Stimulated activated effector memory CD8-positive, alpha-beta T cell treated with anti-CD3 and anti-CD28 coated beads, Interleukin-12 subunit alpha, Interleukin-12 subunit beta, amount 100 ng/mL, for 72 hours (primary cell): Measurements from ENCODE around the gene RBPJL.
A peak's percentile ranks its signal among the peaks of the same experiment; 100 is the strongest.
"Not testable (repeated sequence)": the region's sequence is repeated elsewhere in the genome, so short reads cannot be mapped to it uniquely, and the experiment has no call there.

Experiments
- ATAC-seq: fragments of 150-1000 bp; cut with Tn5 transposase; 2 replicates; pipeline ENCODE4 v1.10.0; 2021
- DNase-seq, 2 donors: peaks; one replicate each; pipeline ENCODE4 v3.0.0; 2021 to 2022; ENCODE audit warnings: low spot score in 2 of 2
- H3K27ac Mint-ChIP-seq: one replicate; pipeline ENCODE4 v1.8.0; 2022; ENCODE audit warnings: mild to moderate bottlenecking, mixed read lengths
- H3K36me3 Mint-ChIP-seq: one replicate; pipeline ENCODE4 v1.8.0; 2022; ENCODE audit warnings: mild to moderate bottlenecking, mixed read lengths
- H3K4me1 Mint-ChIP-seq: one replicate; pipeline ENCODE4 v1.8.0; 2022; ENCODE audit warnings: mixed read lengths
- H3K4me3 Mint-ChIP-seq: one replicate; pipeline ENCODE4 v1.8.0; 2022; ENCODE audit warnings: mild to moderate bottlenecking, mixed read lengths
- H3K9me3 Mint-ChIP-seq: one replicate; pipeline ENCODE4 v1.8.0; 2022; ENCODE audit warnings: mixed read lengths

RBPJL gene

DNA sequence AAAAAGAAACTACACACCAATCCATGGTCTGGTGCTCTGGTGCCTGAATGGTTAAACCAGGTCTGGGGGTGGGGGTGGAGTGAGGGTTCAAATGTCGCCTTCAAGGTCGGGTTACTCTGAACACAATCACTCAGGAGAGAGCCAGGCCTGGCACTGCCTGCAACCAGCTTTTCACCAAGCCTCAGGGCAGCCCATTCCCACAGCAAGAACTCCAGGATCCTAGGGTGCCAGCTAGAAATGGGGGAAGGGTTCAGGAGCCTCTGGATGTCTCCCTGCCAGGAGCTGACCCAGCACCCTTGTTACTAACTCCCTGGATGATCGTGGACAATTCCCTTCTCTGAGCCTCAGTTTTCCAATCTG is 34.9 kb downstream of the RBPJL start:
- peaks cover 45% of the 10 kb centered on the region for H3K4me1 Mint-ChIP-seq
- H3K4me3 Mint-ChIP-seq, result no peak overlapping the region
- no peak for DNase-seq
- ATAC-seq, result no peak
- peaks cover 71% of the 10 kb centered on the region for H3K36me3 Mint-ChIP-seq
- H3K27ac Mint-ChIP-seq, result no peak overlapping the region
- no peaks in the 10 kb centered on the region for H3K9me3 Mint-ChIP-seq

GRCh38 chr20:45341939-45342854 is 35.6 kb downstream of the RBPJL start:
- DNase-seq (no peak), ATAC-seq (no peak)
- Mint-ChIP-seq H3K4me1 (peaks cover 46% of the 10 kb centered on the region), H3K4me3 (no peak overlapping the region), H3K9me3 (no peaks in the 10 kb centered on the region), H3K36me3 (peaks cover 71% of the 10 kb centered on the region), H3K27ac (no peak overlapping the region)

DNA sequence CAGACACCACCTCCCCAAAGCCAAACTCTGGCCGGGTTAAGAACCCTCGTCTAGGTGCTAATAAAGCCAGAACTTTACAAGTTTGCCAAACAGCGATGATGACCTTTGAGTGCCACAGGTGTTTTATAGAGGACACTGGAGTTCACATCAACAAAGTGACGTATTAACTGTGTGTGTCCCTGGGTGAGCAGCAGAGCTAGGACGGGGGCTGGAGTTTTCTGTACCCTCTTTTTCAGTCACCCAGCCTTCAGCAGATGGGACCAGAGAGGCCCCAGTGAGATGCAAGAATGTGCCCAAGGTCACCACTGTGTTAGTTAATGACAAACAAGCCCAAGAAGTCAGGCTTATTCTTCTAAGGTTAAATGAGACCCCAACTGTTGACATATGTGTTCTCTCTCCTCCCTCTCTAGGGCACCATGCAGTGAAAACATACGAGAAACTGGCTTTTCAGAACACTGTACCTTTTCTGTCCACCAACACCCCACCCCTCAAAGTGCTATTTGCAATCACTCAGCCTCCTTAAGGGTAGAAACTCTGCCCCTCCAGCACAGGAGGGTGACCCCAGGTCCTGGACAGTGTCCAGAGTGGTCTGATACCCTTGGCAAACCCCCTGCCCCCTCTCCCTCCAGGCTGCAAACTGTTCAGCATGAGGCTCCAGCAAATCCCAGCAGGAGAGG is 36.4 kb downstream of the RBPJL start:
- DNase-seq (no peak), ATAC-seq (no peak)
- H3K36me3 Mint-ChIP-seq, result peaks cover 71% of the 10 kb centered on the region
- no peak overlapping the region for H3K4me3 Mint-ChIP-seq
- H3K4me1 Mint-ChIP-seq, result peaks cover 48% of the 10 kb centered on the region
- no peaks in the 10 kb centered on the region for H3K9me3 Mint-ChIP-seq
- no peak overlapping the region for H3K27ac Mint-ChIP-seq

DNA sequence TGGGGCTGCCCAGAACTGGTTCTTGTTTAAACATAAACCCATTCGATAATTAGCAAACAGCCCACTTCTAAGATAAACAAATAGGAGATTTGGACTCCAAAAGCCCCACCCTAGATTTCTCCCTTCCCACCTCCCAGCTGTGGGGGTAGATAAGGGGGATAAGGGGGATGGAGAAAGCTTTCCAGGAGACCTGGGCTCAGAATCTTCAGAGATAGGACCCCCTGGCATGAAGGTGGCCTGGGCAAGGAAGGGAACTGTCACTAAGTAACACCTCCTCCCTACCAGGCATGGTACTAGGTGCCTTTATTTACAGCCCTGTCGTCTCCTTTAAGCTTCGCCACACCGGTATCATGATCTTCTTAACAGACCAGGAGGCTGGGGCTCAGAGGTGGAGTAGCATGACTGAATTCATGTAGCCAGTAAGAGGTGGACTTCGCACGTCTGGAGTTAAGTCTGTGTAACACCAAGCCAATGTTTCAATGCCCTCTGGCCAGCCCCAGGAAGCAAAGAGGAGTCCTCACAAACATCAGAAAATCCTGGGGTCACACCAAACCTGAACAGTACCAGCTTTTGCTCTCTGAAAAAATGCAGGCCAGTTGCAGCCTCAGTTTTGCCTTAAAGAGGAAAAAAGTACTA is 37.0 kb downstream of the RBPJL start:
- Mint-ChIP-seq H3K9me3 (no peaks in the 10 kb centered on the region), H3K27ac (no peak overlapping the region), H3K4me3 (peak overlapping the region; percentile 86), H3K36me3 (peaks cover 77% of the 10 kb centered on the region), H3K4me1 (peaks cover 51% of the 10 kb centered on the region)
- ATAC-seq (no peak), DNase-seq (no peak)

GRCh38 chr20:45344168-45344860 is 37.7 kb downstream of the RBPJL start:
- Mint-ChIP-seq H3K4me3 (peak overlapping the region; percentile 86), H3K36me3 (peaks cover 73% of the 10 kb centered on the region), H3K4me1 (peaks cover 54% of the 10 kb centered on the region), H3K9me3 (no peaks in the 10 kb centered on the region), H3K27ac (no peak overlapping the region)
- no peak for DNase-seq
- peak; percentile 24 for ATAC-seq

GRCh38 chr20:45345104-45345936 is 38.7 kb downstream of the RBPJL start:
- Mint-ChIP-seq H3K4me3 (peak overlapping the region; percentile 86), H3K27ac (peak overlapping the region; percentile 74), H3K36me3 (peaks cover 63% of the 10 kb centered on the region), H3K9me3 (no peaks in the 10 kb centered on the region), H3K4me1 (peaks cover 53% of the 10 kb centered on the region)
- no peak for DNase-seq
- no peak for ATAC-seq

- Mint-ChIP-seq H3K36me3 (peaks cover 53% of the 10 kb centered on the region), H3K9me3 (no peaks in the 10 kb centered on the region), H3K4me3 (peak overlapping the region; percentile 86), H3K4me1 (peaks cover 44% of the 10 kb centered on the region), H3K27ac (peak overlapping the region; percentile 92)
- DNase-seq (no peak), ATAC-seq (no peak)
These were observed 39.7 kb downstream of the RBPJL start for GRCh38 chr20:45346291-45346718.

DNA sequence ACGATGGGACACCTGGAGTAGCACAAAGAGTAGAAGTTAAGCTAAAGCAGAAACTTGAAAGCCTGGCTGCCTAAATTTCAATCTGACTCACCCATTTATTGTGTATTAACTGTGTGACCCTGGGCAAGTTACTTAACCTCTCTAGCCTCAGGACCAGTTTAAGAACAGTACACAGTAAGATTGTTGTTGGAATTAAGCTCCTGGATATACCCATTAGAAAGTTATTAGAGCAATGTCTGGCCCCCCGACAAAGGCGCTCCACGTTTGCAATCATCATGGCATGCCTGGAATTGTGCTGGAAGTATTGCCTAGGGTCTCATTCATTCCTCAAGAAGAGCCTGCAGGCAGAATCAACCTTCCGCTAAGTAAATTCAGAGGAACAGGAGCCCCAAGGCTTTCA is 40.2 kb downstream of the RBPJL start:
- Mint-ChIP-seq H3K9me3 (no peaks in the 10 kb centered on the region), H3K27ac (peak overlapping the region; percentile 92), H3K36me3 (peaks cover 48% of the 10 kb centered on the region), H3K4me3 (peak overlapping the region; percentile 86), H3K4me1 (peaks cover 44% of the 10 kb centered on the region)
- ATAC-seq, result no peak
- no peak for DNase-seq

DNA sequence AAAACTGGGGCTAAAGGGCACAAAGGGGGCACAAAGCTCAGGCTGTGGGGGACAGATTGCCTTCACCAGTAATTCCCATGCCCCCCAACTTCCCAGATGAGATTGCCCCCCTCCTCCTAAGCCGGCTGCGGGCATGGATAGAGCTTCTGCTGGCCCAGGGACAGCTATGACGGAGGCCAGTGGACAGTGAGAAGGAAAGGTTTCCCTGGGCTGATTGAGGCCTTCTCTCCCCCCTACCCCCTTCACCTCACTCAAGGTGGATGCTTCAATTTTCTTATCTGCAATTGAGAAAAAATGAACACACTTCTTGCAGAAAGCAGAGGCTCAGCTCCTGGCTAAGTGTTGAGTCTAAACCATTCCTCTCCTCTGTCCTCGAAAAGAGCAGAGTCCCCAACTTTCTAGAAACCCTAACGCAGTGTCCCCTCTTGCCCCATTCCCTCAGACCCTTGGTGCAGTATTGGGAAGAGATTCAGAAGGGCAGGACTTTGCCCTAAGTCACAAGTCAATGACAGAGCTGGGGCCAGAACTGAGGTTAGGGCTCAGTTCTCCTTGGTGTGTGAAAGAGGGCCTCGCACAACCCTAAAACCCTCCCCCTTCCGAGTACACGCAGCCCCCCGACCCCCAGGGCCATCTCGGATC is 40.8 kb downstream of the RBPJL start:
- Mint-ChIP-seq H3K27ac (peak overlapping the region; percentile 92), H3K9me3 (no peaks in the 10 kb centered on the region), H3K4me1 (peaks cover 44% of the 10 kb centered on the region), H3K4me3 (peak overlapping the region; percentile 86), H3K36me3 (peaks cover 43% of the 10 kb centered on the region)
- peak; percentile 29 for ATAC-seq
- no peak for DNase-seq

GRCh38 chr20:45347936-45348778 is 41.5 kb downstream of the RBPJL start, which contains the start of gene SDC4:
Gene SDC4, minus strand, starts transcription at chr20:45348424. Its CDS starts 40 bp downstream, at chr20:45348384.
- H3K27ac Mint-ChIP-seq, result peak within 1 kb of the TSS; percentile 92
- H3K9me3 Mint-ChIP-seq, result no peaks in the 10 kb centered on the region
- DNase-seq, result peak; percentile 62 to 81
- peak within 1 kb of the TSS; percentile 86 for H3K4me3 Mint-ChIP-seq
- H3K36me3 Mint-ChIP-seq, result peaks cover 43% of the 10 kb centered on the region
- peak; percentile 87 for ATAC-seq
- H3K4me1 Mint-ChIP-seq, result peaks cover 44% of the 10 kb centered on the region

GRCh38 chr20:45350217-45350616 is 43.6 kb downstream of the RBPJL start:
- DNase-seq, result no peak
- H3K4me3 Mint-ChIP-seq, result no peak overlapping the region
- H3K36me3 Mint-ChIP-seq, result peaks cover 36% of the 10 kb centered on the region
- peaks cover 49% of the 10 kb centered on the region for H3K4me1 Mint-ChIP-seq
- H3K9me3 Mint-ChIP-seq, result no peaks in the 10 kb centered on the region
- no peak overlapping the region for H3K27ac Mint-ChIP-seq
- no peak for ATAC-seq

DNA sequence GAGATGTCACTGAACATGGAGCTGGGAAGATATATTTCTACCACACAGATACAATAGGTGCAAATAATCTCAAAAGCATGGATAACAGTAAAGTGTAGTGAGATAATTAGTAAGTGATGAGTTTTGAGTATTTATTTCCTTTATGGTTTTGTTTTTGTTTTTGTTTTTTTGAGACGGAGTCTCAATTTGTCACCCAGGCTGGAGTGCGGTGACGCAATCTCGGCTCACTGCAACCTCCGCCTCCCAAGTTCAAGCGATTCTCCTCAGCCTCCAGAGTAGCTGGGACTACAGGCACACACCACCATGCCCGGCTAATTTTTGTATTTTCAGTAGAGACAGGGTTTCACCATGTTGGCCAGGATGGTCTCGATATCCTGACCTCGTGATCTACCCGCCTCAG is 44.2 kb downstream of the RBPJL start:
- not testable (repeated sequence) for DNase-seq, H3K9me3 Mint-ChIP-seq, H3K27ac Mint-ChIP-seq, H3K4me3 Mint-ChIP-seq, ATAC-seq
- H3K4me1 Mint-ChIP-seq, result peaks cover 49% of the 10 kb centered on the region
- peaks cover 30% of the 10 kb centered on the region for H3K36me3 Mint-ChIP-seq

DNA sequence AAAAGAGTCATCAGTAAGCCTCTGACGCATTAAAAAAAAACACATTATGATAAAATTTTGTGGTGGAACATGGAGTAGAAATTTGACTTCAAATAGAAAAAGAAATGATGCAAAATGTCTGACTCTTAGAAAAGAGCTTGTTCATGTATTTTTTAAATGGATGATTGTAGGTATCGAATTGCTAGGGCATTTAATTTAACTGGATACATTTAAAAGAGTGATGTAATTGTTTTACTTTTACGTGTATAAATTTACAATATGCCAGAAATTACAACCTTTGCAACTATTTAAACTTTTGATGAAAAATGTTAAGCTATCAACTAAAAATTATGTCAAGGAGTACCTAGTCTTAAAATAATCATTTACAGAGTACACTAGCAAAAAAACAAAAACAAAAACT is 46.1 kb downstream of the RBPJL start:
- H3K4me1 Mint-ChIP-seq, result peaks cover 41% of the 10 kb centered on the region
- no peak overlapping the region for H3K27ac Mint-ChIP-seq
- no peak for DNase-seq

More for the DNA sequence above, 46.1 kb downstream of the RBPJL start:
- Mint-ChIP-seq H3K4me3 (no peak overlapping the region), H3K9me3 (no peaks in the 10 kb centered on the region), H3K36me3 (peaks cover 12% of the 10 kb centered on the region)
- ATAC-seq, result no peak
